HCT116 (cell line): ENCODE measurements around the gene MAP3K3. TPM values are rescaled to one million over a fixed set of nuclear protein-coding genes. Genes with fewer than 3 reads are reported as not detected.

ENCODE experiments used
- ATAC-seq: fragments of 200-7000 bp; cut with Tn5 transposase; 2 replicates; pipeline ENCODE4 v1.9.1; 2020; ENCODE audit warnings: mild to moderate bottlenecking, moderate library complexity
- BruUV-seq: library from RNA; stranded (reverse); fragments of 400-500 nt; replicated peaks from 2 replicates; lab custom pipeline; 2021; lab: Mats Ljungman, UMichigan
- CTCF ChIA-PET: fragments of 300-600 bp; sonication (Branson Sonifier 250); formaldehyde crosslinking; loops from one replicate; lab custom pipeline; 2021; ENCODE audit warnings: antibody characterized with exemption; lab: Charles Lee
- POLR2A ChIA-PET: fragments of 300-600, 350-600 bp; sonication (Branson Sonifier 250); formaldehyde crosslinking; loops from one replicate; lab custom pipeline; 2021; ENCODE audit warnings: antibody characterized with exemption; lab: Charles Lee
- RAD21 ChIA-PET, 2 experiments: fragments of 300-600 bp; sonication (Branson Sonifier 250); formaldehyde crosslinking; loops; one replicate each; lab custom pipeline; 2023; ENCODE audit warnings: low total read pairs in 2 of 2; ENCODE audit not compliant: uncharacterized antibody in 2 of 2, unreplicated experiment in 2 of 2, low non-redundant PET in 1 of 2; lab: Charles Lee
- DNase-seq: peaks from one replicate; pipeline ENCODE4 v3.0.0-alpha.2; 2010; ENCODE audit warnings: low read depth, low spot score
- H2AFZ ChIP-seq: fragments of 200-600 bp; shearing (Covaris generic), sonication (generic); 2 replicates; pipeline ENCODE4 v1.6.1; 2017; ENCODE audit warnings: low read depth, mixed run types, mixed read lengths, antibody characterized with exemption, low read length; ENCODE audit not compliant: poor library complexity, severe bottlenecking
- H3K27ac ChIP-seq: 2 replicates; pipeline ENCODE4 v1.5.1; 2012; ENCODE audit warnings: low read depth, low read length
- H3K27me3 ChIP-seq: fragments of 200-600 bp; sonication (generic); 2 replicates; pipeline ENCODE4 v1.6.1; 2016; ENCODE audit warnings: mixed run types, low read length, mixed read lengths; ENCODE audit not compliant: insufficient read depth
- H3K36me3 ChIP-seq, 2 experiments: fragments of 200-500 bp in 1 of 2; fragments of 200-600 bp in 1 of 2; sonication (Bioruptor generic) in 1 of 2; sonication (generic) in 1 of 2; 2 replicates each; pipeline versions ENCODE4 v1.5.1 to v1.6.1; 2014 to 2016; ENCODE audit warnings: low read length in 2 of 2, inconsistent platforms in 1 of 2, mixed read lengths in 1 of 2, mixed run types in 1 of 2; ENCODE audit not compliant: insufficient read depth in 2 of 2, control insufficient read depth in 1 of 2
- H3K4me1 ChIP-seq, 2 experiments: fragments of 200-600 bp in 1 of 2; sonication (generic) in 1 of 2; 2 replicates each; pipeline versions ENCODE4 v1.5.1 to v1.6.1; 2012 to 2017; ENCODE audit warnings: low read length in 2 of 2, inconsistent platforms in 1 of 2, mild to moderate bottlenecking in 1 of 2, mixed read lengths in 1 of 2, mixed run types in 1 of 2, moderate library complexity in 1 of 2; ENCODE audit not compliant: insufficient read depth in 2 of 2, control insufficient read depth in 1 of 2
- H3K4me2 ChIP-seq: fragments of 200-600 bp; sonication (generic); 2 replicates; pipeline ENCODE4 v1.6.1; 2017; ENCODE audit warnings: mixed run types, low read length, mixed read lengths
- H3K4me3 ChIP-seq, 2 experiments: fragments of 200-600 bp in 1 of 2; sonication (generic) in 1 of 2; replicated peaks in 1 of 2; 2 replicates each; pipeline ENCODE4 v1.5.1; 2011 to 2016; ENCODE audit warnings: low read length in 2 of 2, control low read depth in 1 of 2, low read depth in 1 of 2, mild to moderate bottlenecking in 1 of 2, mixed read lengths in 1 of 2, mixed run types in 1 of 2
- H3K79me2 ChIP-seq: fragments of 200-600 bp; sonication (generic); 2 replicates; pipeline ENCODE4 v1.6.1; 2017; ENCODE audit warnings: mild to moderate bottlenecking, mixed run types, low read length, moderate library complexity, mixed read lengths; ENCODE audit not compliant: insufficient read depth
- H3K9ac ChIP-seq: fragments of 200-600 bp; sonication (generic); 2 replicates; pipeline ENCODE4 v1.6.1; 2016; ENCODE audit warnings: low read length, mixed read lengths
- H3K9me2 ChIP-seq: fragments of 200-600 bp; sonication (generic), shearing (Covaris generic); 2 replicates; pipeline ENCODE4 v1.6.1; 2017; ENCODE audit warnings: mixed run types, mild to moderate bottlenecking, moderate library complexity; ENCODE audit not compliant: insufficient read depth
- H3K9me3 ChIP-seq, 2 experiments: fragments of 200-500 bp in 1 of 2; fragments of 200-600 bp in 1 of 2; sonication (Bioruptor generic) in 1 of 2; sonication (generic) in 1 of 2; 2 replicates each; pipeline ENCODE4 v1.6.1; 2014 to 2017; ENCODE audit warnings: low read length in 2 of 2, mixed read lengths in 2 of 2, inconsistent platforms in 1 of 2, low read depth in 1 of 2, mild to moderate bottlenecking in 1 of 2, mixed run types in 1 of 2, moderate library complexity in 1 of 2; ENCODE audit not compliant: control insufficient read depth in 1 of 2, insufficient read depth in 1 of 2
- H4K20me1 ChIP-seq: fragments of 200-600 bp; sonication (generic), shearing (Covaris generic); 2 replicates; pipeline ENCODE4 v1.6.1; 2017; ENCODE audit warnings: mixed run types, mild to moderate bottlenecking, moderate library complexity; ENCODE audit not compliant: insufficient read depth
- CBX3 ChIP-seq: IDR thresholded peaks from 2 replicates; pipeline ENCODE4 v1.6.1; 2012; ENCODE audit warnings: low read depth
- CEBPB ChIP-seq: IDR thresholded peaks from 2 replicates; pipeline ENCODE4 v1.6.1; 2012; ENCODE audit warnings: low read depth
- EGR1 ChIP-seq: IDR thresholded peaks from 2 replicates; pipeline ENCODE4 v1.6.1; 2012; ENCODE audit warnings: low read depth
- EZH2 ChIP-seq: fragments of 200-600 bp; sonication (generic); IDR thresholded peaks from 2 replicates; pipeline ENCODE4 v1.6.1; 2017; ENCODE audit warnings: antibody characterized with exemption, mixed run types
- EZH2phosphoT487 ChIP-seq: fragments of 200-600 bp; IDR thresholded peaks from 2 replicates; pipeline ENCODE4 v1.6.1; 2018; ENCODE audit warnings: antibody characterized with exemption, borderline replicate concordance
- FOSL1 ChIP-seq: IDR thresholded peaks from 2 replicates; pipeline ENCODE4 v1.6.1; 2012; ENCODE audit warnings: low read depth
- JUND ChIP-seq: IDR thresholded peaks from 2 replicates; pipeline ENCODE4 v1.6.1; 2012
- MAX ChIP-seq: IDR thresholded peaks from 2 replicates; pipeline ENCODE4 v1.6.1; 2012
- POLR2A ChIP-seq: IDR thresholded peaks from 2 replicates; pipeline ENCODE4 v1.7.0; 2011; ENCODE audit warnings: borderline replicate concordance; ENCODE audit not compliant: insufficient read depth, insufficient read length; ENCODE audit errors: extremely low read depth
- RAD21 ChIP-seq: IDR thresholded peaks from 2 replicates; pipeline ENCODE4 v1.6.1; 2012; ENCODE audit warnings: low read depth, mild to moderate bottlenecking
- SIN3A ChIP-seq: IDR thresholded peaks from 2 replicates; pipeline ENCODE4 v1.6.1; 2012; ENCODE audit warnings: low read depth
- SP1 ChIP-seq: IDR thresholded peaks from 2 replicates; pipeline ENCODE4 v1.6.1; 2012; ENCODE audit warnings: low read depth
- SRF ChIP-seq: IDR thresholded peaks from 2 replicates; pipeline ENCODE4 v1.6.1; 2012; ENCODE audit warnings: low read depth
- TCF7L2 ChIP-seq: IDR thresholded peaks from 2 replicates; pipeline ENCODE4 v1.7.0; 2011; ENCODE audit warnings: borderline replicate concordance, inconsistent platforms; ENCODE audit not compliant: insufficient read depth, insufficient read length; ENCODE audit errors: extremely low read depth
- YY1 ChIP-seq: IDR thresholded peaks from 2 replicates; pipeline ENCODE4 v1.6.1; 2011; ENCODE audit warnings: low read length, low read depth, moderate library complexity, mild to moderate bottlenecking; ENCODE audit not compliant: insufficient replicate concordance; ENCODE audit errors: extremely low read depth
- ZBTB33 ChIP-seq: IDR thresholded peaks from 2 replicates; pipeline ENCODE4 v1.6.1; 2011; ENCODE audit warnings: mild to moderate bottlenecking, low read length, moderate library complexity; ENCODE audit not compliant: insufficient replicate concordance; ENCODE audit errors: extremely low read depth
- ZFX ChIP-seq: fragments of 450-650 bp; IDR thresholded peaks from 2 replicates; pipeline ENCODE4 v1.6.1; 2017
- ZNF274 ChIP-seq: fragments of 200-500 bp; sonication (Bioruptor generic); IDR thresholded peaks from 2 replicates; pipeline ENCODE4 v1.6.1; 2014; ENCODE audit warnings: mild to moderate bottlenecking, low read depth, low read length, inconsistent platforms
- intact Hi-C: fragments of 100-400 bp; cut with micrococcal nuclease; formaldehyde crosslinking; loops from 2 replicates; pipeline ENCODE4 v1.10.0; 2022
- total RNA-seq: library from RNA; stranded (reverse); gene quantifications from one replicate; pipeline ENCODE4 v1.2.1, GENCODE V29; 2021; ENCODE audit not compliant: unreplicated experiment
- TF ChIP-seq, protein P1 (sequence below), 3 experiments: fragments of 200-600 bp in 1 of 3; sonication (generic) in 1 of 3; IDR thresholded peaks in 2 of 3; conservative IDR thresholded peaks in 1 of 3; 2 replicates each; pipeline ENCODE4 v1.5.1; 2012 to 2017; ENCODE audit warnings: low read depth in 2 of 3, low read length in 2 of 3, antibody characterized with exemption in 1 of 3, borderline replicate concordance in 1 of 3, control low read depth in 1 of 3, mild to moderate bottlenecking in 1 of 3, mixed read lengths in 1 of 3, mixed run types in 1 of 3, moderate library complexity in 1 of 3; ENCODE audit not compliant: insufficient read depth in 1 of 3
- TF ChIP-seq, protein P2 (sequence below): IDR thresholded peaks from 2 replicates; pipeline ENCODE4 v1.6.1; 2012

MAP3K3 gene
- total RNA-seq, 1 experiment from 2014 or later, result 18.5 TPM

GRCh38 chr17:63685578-63685977 lies 63.4 kb downstream of the MAP3K3 start:
- Histone ChIP-seq H2AFZ (no peak overlapping the region), H3K4me3 (no peak overlapping the region), H3K79me2 (no peaks in the 10 kb centered on the region), H3K36me3 (peaks cover 0 to 3% of the 10 kb centered on the region in 2 experiments; a peak in 1 of 4 replicates), H3K27ac (no peak overlapping the region), H3K4me1 (no peaks in the 10 kb centered on the region), H3K9me3 (no peaks in the 10 kb centered on the region), H3K27me3 (no peaks in the 10 kb centered on the region), H4K20me1 (no peaks in the 10 kb centered on the region), H3K9ac (no peak overlapping the region), H3K4me2 (no peak overlapping the region), H3K9me2 (no peaks in the 10 kb centered on the region)
- no peak for ATAC-seq
- ChIA-PET POLR2A (no interaction called here), CTCF (no interaction called here), RAD21 (no interaction called here)
- no peak for DNase-seq
- TF ChIP-seq EGR1 (no peak), EZH2phosphoT487 (no peak), TCF7L2 (no peak), SP1 (no peak), RAD21 (no peak), ZFX (no peak), CBX3 (no peak), SRF (no peak), YY1 (no peak), CEBPB (no peak), ZBTB33 (no peak), JUND (no peak), FOSL1 (no peak), MAX (no peak), ZNF274 (no peak), POLR2A (no peak), SIN3A (no peak), EZH2 (no peak)
- TF ChIP-seq, protein P1, sequence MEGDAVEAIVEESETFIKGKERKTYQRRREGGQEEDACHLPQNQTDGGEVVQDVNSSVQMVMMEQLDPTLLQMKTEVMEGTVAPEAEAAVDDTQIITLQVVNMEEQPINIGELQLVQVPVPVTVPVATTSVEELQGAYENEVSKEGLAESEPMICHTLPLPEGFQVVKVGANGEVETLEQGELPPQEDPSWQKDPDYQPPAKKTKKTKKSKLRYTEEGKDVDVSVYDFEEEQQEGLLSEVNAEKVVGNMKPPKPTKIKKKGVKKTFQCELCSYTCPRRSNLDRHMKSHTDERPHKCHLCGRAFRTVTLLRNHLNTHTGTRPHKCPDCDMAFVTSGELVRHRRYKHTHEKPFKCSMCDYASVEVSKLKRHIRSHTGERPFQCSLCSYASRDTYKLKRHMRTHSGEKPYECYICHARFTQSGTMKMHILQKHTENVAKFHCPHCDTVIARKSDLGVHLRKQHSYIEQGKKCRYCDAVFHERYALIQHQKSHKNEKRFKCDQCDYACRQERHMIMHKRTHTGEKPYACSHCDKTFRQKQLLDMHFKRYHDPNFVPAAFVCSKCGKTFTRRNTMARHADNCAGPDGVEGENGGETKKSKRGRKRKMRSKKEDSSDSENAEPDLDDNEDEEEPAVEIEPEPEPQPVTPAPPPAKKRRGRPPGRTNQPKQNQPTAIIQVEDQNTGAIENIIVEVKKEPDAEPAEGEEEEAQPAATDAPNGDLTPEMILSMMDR (IDR thresholded peaks at IDR 0.05 in 2 of 3, conservative IDR thresholded peaks at IDR 0.05 in 1 of 3; ENCODE audit: borderline replicate concordance in 1 of 3, insufficient read depth in 1 of 3, low read depth in 2 of 3, low read length in 2 of 3), result no peak
- TF ChIP-seq, protein P2, sequence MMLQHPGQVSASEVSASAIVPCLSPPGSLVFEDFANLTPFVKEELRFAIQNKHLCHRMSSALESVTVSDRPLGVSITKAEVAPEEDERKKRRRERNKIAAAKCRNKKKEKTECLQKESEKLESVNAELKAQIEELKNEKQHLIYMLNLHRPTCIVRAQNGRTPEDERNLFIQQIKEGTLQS, result no peak
- intact Hi-C loops, result no loop called here
- no TSS peak for BruUV-seq
